ENCODE measurements around the gene ADAM17.

The ADAM17 gene

GRCh38 chr2:9494081-9494480 is 61.5 kb downstream of the ADAM17 start:
- TF ChIP-seq EZH2phosphoT487 (IDR thresholded peaks at IDR 0.05; ENCODE audit: borderline replicate concordance, low read length) = no peak
- TF ChIP-seq, protein P1, sequence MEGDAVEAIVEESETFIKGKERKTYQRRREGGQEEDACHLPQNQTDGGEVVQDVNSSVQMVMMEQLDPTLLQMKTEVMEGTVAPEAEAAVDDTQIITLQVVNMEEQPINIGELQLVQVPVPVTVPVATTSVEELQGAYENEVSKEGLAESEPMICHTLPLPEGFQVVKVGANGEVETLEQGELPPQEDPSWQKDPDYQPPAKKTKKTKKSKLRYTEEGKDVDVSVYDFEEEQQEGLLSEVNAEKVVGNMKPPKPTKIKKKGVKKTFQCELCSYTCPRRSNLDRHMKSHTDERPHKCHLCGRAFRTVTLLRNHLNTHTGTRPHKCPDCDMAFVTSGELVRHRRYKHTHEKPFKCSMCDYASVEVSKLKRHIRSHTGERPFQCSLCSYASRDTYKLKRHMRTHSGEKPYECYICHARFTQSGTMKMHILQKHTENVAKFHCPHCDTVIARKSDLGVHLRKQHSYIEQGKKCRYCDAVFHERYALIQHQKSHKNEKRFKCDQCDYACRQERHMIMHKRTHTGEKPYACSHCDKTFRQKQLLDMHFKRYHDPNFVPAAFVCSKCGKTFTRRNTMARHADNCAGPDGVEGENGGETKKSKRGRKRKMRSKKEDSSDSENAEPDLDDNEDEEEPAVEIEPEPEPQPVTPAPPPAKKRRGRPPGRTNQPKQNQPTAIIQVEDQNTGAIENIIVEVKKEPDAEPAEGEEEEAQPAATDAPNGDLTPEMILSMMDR (IDR thresholded peaks at IDR 0.05; ENCODE audit: low read depth, low read length, poor library complexity, severe bottlenecking) = no peak
- Histone ChIP-seq H3K79me2 (ENCODE audit: control insufficient read depth, low read length) (no peaks in the 10 kb centered on the region; the same call in 1 of the 2 replicates), H4K20me1 (ENCODE audit: control insufficient read depth, insufficient read depth, low read depth, low read length) (no peaks in the 10 kb centered on the region), H3K9me2 (replicated peaks; ENCODE audit: control insufficient read depth, low read length) (no peaks in the 10 kb centered on the region), H3K4me3 (ENCODE audit: low read length) (no peak overlapping the region), H3K27me3 (ENCODE audit: control insufficient read depth, low read length) (no peaks in the 10 kb centered on the region), H3K4me1 (ENCODE audit: control insufficient read depth, low read length) (no peaks in the 10 kb centered on the region), H3K27ac (ENCODE audit: low read depth, low read length) (no peak overlapping the region), H3K36me3 (ENCODE audit: control insufficient read depth, low read length) (peaks cover 86% of the 10 kb centered on the region), H3F3A (ENCODE audit: control insufficient read depth, insufficient read depth) (peaks cover 2% of the 10 kb centered on the region; the same call in 1 of the 2 replicates), H3K9me3 (ENCODE audit: control insufficient read depth, insufficient read depth, low read length) (no peaks in the 10 kb centered on the region), H3K4me2 (ENCODE audit: low read length) (no peak overlapping the region)

- Histone ChIP-seq H3K27ac (ENCODE audit: low read depth, low read length) (no peak overlapping the region), H3K4me1 (ENCODE audit: control insufficient read depth, low read length) (no peaks in the 10 kb centered on the region), H4K20me1 (ENCODE audit: control insufficient read depth, insufficient read depth, low read depth, low read length) (no peaks in the 10 kb centered on the region), H3K36me3 (ENCODE audit: control insufficient read depth, low read length) (peaks cover 86% of the 10 kb centered on the region), H3K79me2 (ENCODE audit: control insufficient read depth, low read length) (no peaks in the 10 kb centered on the region; the same call in 1 of the 2 replicates), H3K9me2 (replicated peaks; ENCODE audit: control insufficient read depth, low read length) (no peaks in the 10 kb centered on the region), H3K27me3 (ENCODE audit: control insufficient read depth, low read length) (no peaks in the 10 kb centered on the region), H3K4me2 (ENCODE audit: low read length) (no peak overlapping the region), H3K4me3 (ENCODE audit: low read length) (no peak overlapping the region), H3K9me3 (ENCODE audit: control insufficient read depth, insufficient read depth, low read length) (no peaks in the 10 kb centered on the region), H3F3A (ENCODE audit: control insufficient read depth, insufficient read depth) (peaks cover 2% of the 10 kb centered on the region; the same call in 1 of the 2 replicates)
- TF ChIP-seq, protein P1 (IDR thresholded peaks at IDR 0.05; ENCODE audit: low read depth, low read length, poor library complexity, severe bottlenecking) = no peak
- no peak for TF ChIP-seq EZH2phosphoT487 (IDR thresholded peaks at IDR 0.05; ENCODE audit: borderline replicate concordance, low read length)
Observed at GRCh38 chr2:9493478-9493877, 62.2 kb downstream of the ADAM17 start.

GRCh38 chr2:9492927-9493326 is 62.7 kb downstream of the ADAM17 start:
- H3K79me2 ChIP-seq (ENCODE audit: control insufficient read depth, low read length) = no peaks in the 10 kb centered on the region
- H3K9me2 ChIP-seq (replicated peaks; ENCODE audit: control insufficient read depth, low read length) = no peaks in the 10 kb centered on the region
- H4K20me1 ChIP-seq (ENCODE audit: control insufficient read depth, insufficient read depth, low read depth, low read length) = no peaks in the 10 kb centered on the region
- H3K27ac ChIP-seq (ENCODE audit: low read depth, low read length) = no peak overlapping the region
- H3K4me3 ChIP-seq (ENCODE audit: low read length) = no peak overlapping the region
- H3K4me2 ChIP-seq (ENCODE audit: low read length) = no peak overlapping the region
- H3K4me1 ChIP-seq (ENCODE audit: control insufficient read depth, low read length) = no peaks in the 10 kb centered on the region
- no peak for TF ChIP-seq EZH2phosphoT487 (IDR thresholded peaks at IDR 0.05; ENCODE audit: borderline replicate concordance, low read length)
- TF ChIP-seq, protein P1 (IDR thresholded peaks at IDR 0.05; ENCODE audit: low read depth, low read length, poor library complexity, severe bottlenecking) = no peak
- H3F3A ChIP-seq (ENCODE audit: control insufficient read depth, insufficient read depth) = peaks cover 2% of the 10 kb centered on the region; the same call in 1 of the 2 replicates
- H3K9me3 ChIP-seq (ENCODE audit: control insufficient read depth, insufficient read depth, low read length) = no peaks in the 10 kb centered on the region
- no peaks in the 10 kb centered on the region for H3K27me3 ChIP-seq (ENCODE audit: control insufficient read depth, low read length)
- H3K36me3 ChIP-seq (ENCODE audit: control insufficient read depth, low read length) = peaks cover 86% of the 10 kb centered on the region

Measured in DOHH2 (cell line).